ENCODE data around the gene MSX1.
A peak's percentile ranks its signal among the peaks of the same experiment; 100 is the strongest.

MSX1 gene

GRCh38 chr4:4857809-4858508, 1.5 kb upstream of the MSX1 start:
- no peak for DNase-seq (ENCODE audit: low spot score)

GRCh38 chr4:4858527-4859324, 739 bp upstream of the MSX1 start:
- DNase-seq (ENCODE audit: low spot score) = no peak

- no peak for DNase-seq (ENCODE audit: low spot score)
These were observed 534 bp downstream of the MSX1 start for GRCh38 chr4:4859799-4860599.

DNA sequence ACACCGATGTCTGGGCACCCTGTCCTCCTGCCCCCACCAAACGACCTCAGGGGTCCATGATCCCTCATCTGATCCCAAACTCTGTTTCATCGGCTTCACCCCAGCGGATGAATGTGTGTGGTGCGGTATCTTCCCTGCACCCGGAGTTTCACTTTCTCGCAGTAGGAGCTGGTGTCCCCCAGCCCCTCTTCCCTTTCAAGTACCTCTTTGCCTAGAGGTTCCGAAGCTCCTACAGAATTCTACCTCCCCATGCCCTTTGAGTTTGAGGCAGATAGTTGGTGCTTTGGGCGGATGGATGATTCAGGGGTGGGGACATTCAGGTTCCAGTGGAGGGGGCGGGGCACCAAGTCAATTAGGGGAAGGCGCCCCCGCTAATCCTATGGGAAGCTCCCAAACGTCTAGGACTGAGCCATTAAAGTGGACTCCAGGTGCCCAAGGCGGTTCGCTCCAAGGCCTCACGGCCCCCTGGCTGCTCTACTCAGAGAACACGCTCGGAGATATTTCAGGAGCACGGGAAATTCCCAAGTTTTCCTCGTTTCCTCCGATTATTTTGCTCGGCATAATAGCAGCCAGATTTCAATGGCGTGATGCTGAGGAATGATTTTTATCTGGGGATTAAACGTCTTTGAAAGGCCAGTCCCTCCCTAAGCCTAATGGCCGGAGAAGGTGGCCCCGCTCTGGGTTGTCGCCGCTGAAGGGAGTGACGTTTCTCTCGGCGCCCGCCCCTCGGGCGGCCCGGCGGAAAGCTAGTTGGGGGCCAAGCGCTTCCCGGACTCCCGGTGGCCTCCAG, 1.3 kb downstream of the MSX1 start:
- no peak for DNase-seq (ENCODE audit: low spot score)

GRCh38 chr4:4861390-4862018, 2.0 kb downstream of the MSX1 start:
- DNase-seq (ENCODE audit: low spot score) = no peak

- no peak for DNase-seq (ENCODE audit: low spot score)
These were observed 2.6 kb downstream of the MSX1 start for GRCh38 chr4:4862071-4862551.

DNA sequence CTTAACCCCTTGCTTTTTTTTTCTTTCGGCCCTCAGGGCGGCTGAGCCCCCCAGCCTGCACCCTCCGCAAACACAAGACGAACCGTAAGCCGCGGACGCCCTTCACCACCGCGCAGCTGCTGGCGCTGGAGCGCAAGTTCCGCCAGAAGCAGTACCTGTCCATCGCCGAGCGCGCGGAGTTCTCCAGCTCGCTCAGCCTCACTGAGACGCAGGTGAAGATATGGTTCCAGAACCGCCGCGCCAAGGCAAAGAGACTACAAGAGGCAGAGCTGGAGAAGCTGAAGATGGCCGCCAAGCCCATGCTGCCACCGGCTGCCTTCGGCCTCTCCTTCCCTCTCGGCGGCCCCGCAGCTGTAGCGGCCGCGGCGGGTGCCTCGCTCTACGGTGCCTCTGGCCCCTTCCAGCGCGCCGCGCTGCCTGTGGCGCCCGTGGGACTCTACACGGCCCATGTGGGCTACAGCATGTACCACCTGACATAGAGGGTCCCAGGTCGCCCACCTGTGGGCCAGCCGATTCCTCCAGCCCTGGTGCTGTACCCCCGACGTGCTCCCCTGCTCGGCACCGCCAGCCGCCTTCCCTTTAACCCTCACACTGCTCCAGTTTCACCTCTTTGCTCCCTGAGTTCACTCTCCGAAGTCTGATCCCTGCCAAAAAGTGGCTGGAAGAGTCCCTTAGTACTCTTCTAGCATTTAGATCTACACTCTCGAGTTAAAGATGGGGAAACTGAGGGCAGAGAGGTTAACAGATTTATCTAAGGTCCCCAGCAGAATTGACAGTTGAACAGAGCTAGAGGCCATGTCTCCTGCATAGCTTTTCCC, 3.4 kb downstream of the MSX1 start:
- DNase-seq (ENCODE audit: low spot score) = no peak

DNA sequence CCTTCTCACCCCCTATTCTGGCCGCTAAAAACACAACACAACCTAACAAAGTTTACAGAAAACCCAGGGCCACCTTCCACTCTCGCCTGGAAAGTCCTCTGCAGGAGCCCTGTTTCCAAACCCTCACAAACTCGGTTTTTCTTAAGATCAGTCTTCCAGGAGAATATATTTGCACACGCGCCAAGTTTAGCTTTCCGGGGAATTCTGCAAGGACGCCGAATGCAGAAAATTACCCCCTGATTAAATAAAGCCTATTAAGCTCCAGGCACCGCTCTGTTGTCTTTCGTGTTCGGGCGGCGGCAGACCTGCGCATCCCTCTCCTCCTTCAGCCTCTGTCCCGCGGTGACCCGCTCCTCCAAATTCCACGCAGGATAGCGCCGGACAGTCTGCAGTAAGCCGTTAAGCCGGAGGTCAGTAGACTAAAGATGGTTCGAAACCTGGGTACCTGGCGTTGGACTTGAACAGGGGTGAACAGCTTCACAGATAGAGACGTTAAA, 5.0 kb downstream of the MSX1 start:
- no peak for DNase-seq (ENCODE audit: low spot score)

- DNase-seq (ENCODE audit: low spot score) = no peak
These were observed 5.7 kb downstream of the MSX1 start for GRCh38 chr4:4864940-4865704.

DNA sequence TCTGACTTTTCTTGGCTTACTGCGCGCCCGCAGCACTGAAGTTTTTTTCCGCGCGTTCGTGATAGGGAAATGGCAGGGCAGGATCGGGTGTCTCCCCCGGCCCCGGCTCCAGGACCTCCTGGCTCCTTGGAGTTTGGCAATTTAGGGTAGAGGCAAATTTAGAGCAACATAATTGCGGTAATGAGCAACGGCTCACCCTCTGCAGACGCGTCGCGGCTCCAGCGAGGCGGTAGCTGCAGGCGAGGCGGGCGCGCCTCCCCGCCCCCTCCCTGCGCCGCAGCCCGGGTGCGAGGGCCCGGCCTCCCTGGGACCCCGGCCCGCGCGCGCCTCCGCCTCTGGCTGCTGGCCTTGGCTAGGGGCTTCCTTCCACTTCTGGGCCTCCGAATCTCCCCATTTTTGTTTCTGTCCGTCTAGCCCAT, 6.2 kb downstream of the MSX1 start:
- DNase-seq (ENCODE audit: low spot score) = no peak

DNA sequence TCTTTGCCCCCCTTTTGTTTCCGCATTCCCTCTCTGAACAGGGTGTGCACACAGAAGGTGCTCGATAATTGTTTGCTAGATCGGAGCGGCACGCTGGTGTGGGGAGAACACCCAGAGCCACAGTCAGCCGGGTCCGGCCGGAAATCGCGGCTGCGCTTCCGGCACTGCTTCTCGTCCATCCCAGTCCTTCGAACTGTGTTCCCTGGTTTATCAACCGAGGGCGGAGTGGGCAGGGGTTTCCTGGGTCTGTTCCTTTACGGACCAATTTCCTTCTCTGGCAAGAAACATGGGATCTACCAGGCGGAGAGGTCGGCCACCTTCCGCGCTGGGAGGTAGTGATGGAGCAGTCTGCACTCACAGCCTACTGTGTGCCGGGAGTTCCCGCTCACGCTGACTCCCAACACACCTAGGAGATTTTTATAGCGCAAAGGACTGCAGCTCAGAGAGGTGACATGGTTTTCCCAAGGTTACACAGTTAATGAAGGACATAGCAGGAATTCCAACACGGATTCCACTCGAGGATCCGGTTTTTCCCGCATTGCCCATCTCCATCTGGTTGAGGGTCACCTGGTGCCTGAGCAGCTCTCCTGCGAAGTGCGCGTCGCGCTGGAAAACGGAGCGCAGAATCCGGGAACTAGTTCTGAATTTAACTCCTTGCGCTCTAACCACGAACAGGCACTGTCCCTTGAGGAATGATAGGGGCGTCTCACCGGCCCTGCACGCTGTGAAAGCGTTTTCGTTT, 6.8 kb downstream of the MSX1 start:
- no peak for DNase-seq (ENCODE audit: low spot score)

GRCh38 chr4:4866866-4867374, 7.5 kb downstream of the MSX1 start:
- no peak for DNase-seq (ENCODE audit: low spot score)

GRCh38 chr4:4867375-4868039, 8.0 kb downstream of the MSX1 start:
- peak; percentile 79 for DNase-seq (ENCODE audit: low spot score)

- DNase-seq (ENCODE audit: low spot score) = no peak
These were observed 8.7 kb downstream of the MSX1 start for GRCh38 chr4:4868040-4868757.

GRCh38 chr4:4868758-4869723, 9.6 kb downstream of the MSX1 start:
- no peak for DNase-seq (ENCODE audit: low spot score)
